GM23338 (cell line): ENCODE measurements around the gene IL15RA. TPM values are rescaled to one million over a fixed set of nuclear protein-coding genes. Genes with fewer than 3 reads are reported as not detected.

Experiments used
- ATAC-seq: fragments of 200-7000 bp; cut with Tn5 transposase; 3 replicates; pipeline ENCODE4 v1.9.1; 2020
- DNase-seq: peaks from one replicate; pipeline ENCODE4 v3.0.0-alpha.2; 2015; ENCODE audit warnings: low spot score
- H2AFZ ChIP-seq: fragments of 200-600 bp; sonication (generic); 2 replicates; pipeline ENCODE4 v1.8.0; 2016; ENCODE audit warnings: antibody characterized with exemption, mild to moderate bottlenecking, moderate library complexity
- H3F3A ChIP-seq: fragments of 200-600 bp; sonication (generic); replicated peaks from 2 replicates; pipeline ENCODE4 v1.8.0; 2017; ENCODE audit warnings: antibody characterized with exemption, mixed run types, low read depth
- H3K27ac ChIP-seq: fragments of 200-600 bp; sonication (generic); 2 replicates; pipeline ENCODE4 v1.6.1; 2016; ENCODE audit warnings: low read depth
- H3K27me3 ChIP-seq: fragments of 200-600 bp; sonication (generic); 2 replicates; pipeline ENCODE4 v1.8.0; 2016; ENCODE audit warnings: mild to moderate bottlenecking, mixed run types, moderate library complexity; ENCODE audit not compliant: insufficient read depth
- H3K36me3 ChIP-seq: fragments of 200-600 bp; sonication (generic); 2 replicates; pipeline ENCODE4 v1.8.0; 2016; ENCODE audit warnings: mild to moderate bottlenecking; ENCODE audit not compliant: insufficient read depth
- H3K4me1 ChIP-seq: fragments of 200-600 bp; sonication (generic); 2 replicates; pipeline ENCODE4 v1.8.0; 2016; ENCODE audit warnings: mild to moderate bottlenecking, moderate library complexity; ENCODE audit not compliant: insufficient read depth
- H3K4me2 ChIP-seq: fragments of 200-600 bp; sonication (generic); 2 replicates; pipeline ENCODE4 v1.7.1; 2017; ENCODE audit warnings: mixed run types
- H3K4me3 ChIP-seq: fragments of 200-600 bp; sonication (generic); 2 replicates; pipeline ENCODE4 v1.6.1; 2016; ENCODE audit warnings: mixed run types
- H3K79me2 ChIP-seq: fragments of 200-600 bp; sonication (generic); replicated peaks from 2 replicates; pipeline ENCODE4 v1.8.0; 2017; ENCODE audit warnings: mild to moderate bottlenecking; ENCODE audit not compliant: insufficient read depth
- H3K9me2 ChIP-seq: fragments of 200-600 bp; sonication (generic); 2 replicates; pipeline ENCODE4 v1.8.0; 2017; ENCODE audit not compliant: insufficient read depth
- H4K20me1 ChIP-seq: fragments of 200-600 bp; sonication (generic); replicated peaks from 2 replicates; pipeline ENCODE4 v1.8.0; 2017; ENCODE audit warnings: mild to moderate bottlenecking; ENCODE audit not compliant: insufficient read depth
- H3K27ac Mint-ChIP-seq: 2 replicates; pipeline ENCODE4 v1.8.0; 2020; ENCODE audit warnings: inconsistent platforms, mild to moderate bottlenecking, moderate library complexity, mixed read lengths
- H3K27me3 Mint-ChIP-seq: 3 replicates; pipeline ENCODE4 v1.8.0; 2022; ENCODE audit warnings: low read depth, mild to moderate bottlenecking, moderate library complexity, mixed read lengths, inconsistent platforms; ENCODE audit not compliant: insufficient read depth, poor library complexity
- H3K36me3 Mint-ChIP-seq: 3 replicates; pipeline ENCODE4 v1.8.0; 2021; ENCODE audit warnings: low read depth, mild to moderate bottlenecking, inconsistent platforms, moderate library complexity, mixed read lengths
- H3K4me1 Mint-ChIP-seq: 3 replicates; pipeline ENCODE4 v1.8.0; 2020; ENCODE audit warnings: mild to moderate bottlenecking, inconsistent platforms, mixed read lengths
- H3K4me3 Mint-ChIP-seq: 3 replicates; pipeline ENCODE4 v1.8.0; 2021; ENCODE audit warnings: moderate library complexity, mild to moderate bottlenecking, inconsistent platforms, mixed read lengths
- H3K9me3 Mint-ChIP-seq: 3 replicates; pipeline ENCODE4 v1.8.0; 2020; ENCODE audit warnings: moderate library complexity, mild to moderate bottlenecking, inconsistent platforms, mixed read lengths
- CREB1 ChIP-seq: fragments of 250-450 bp; sonication (Bioruptor Pico); IDR thresholded peaks from 2 replicates; pipeline ENCODE4 v1.5.0; 2020; ENCODE audit warnings: low read depth, mild to moderate bottlenecking, moderate library complexity
- CTCF ChIP-seq, 2 experiments: fragments of 200-600 bp in 1 of 2; sonication (generic) in 1 of 2; conservative IDR thresholded peaks; 2 replicates each; pipeline versions ENCODE4 v1.5.1 to v1.6.1; 2016 to 2017; ENCODE audit warnings: antibody characterized with exemption in 2 of 2, low read depth in 2 of 2, mild to moderate bottlenecking in 2 of 2, moderate library complexity in 1 of 2
- ETS1 ChIP-seq: IDR thresholded peaks from 2 replicates; pipeline ENCODE4 v1.6.1; 2016; ENCODE audit warnings: antibody characterized with exemption
- EZH2 ChIP-seq: fragments of 200-600 bp; sonication (generic); IDR thresholded peaks from one replicate; pipeline ENCODE4 v1.8.0; 2017; ENCODE audit warnings: antibody characterized with exemption, mild to moderate bottlenecking, low read depth; ENCODE audit not compliant: unreplicated experiment
- EZH2phosphoT487 ChIP-seq: fragments of 200-600 bp; sonication (generic); IDR thresholded peaks from one replicate; pipeline ENCODE4 v1.8.1; 2018; ENCODE audit warnings: antibody characterized with exemption; ENCODE audit not compliant: unreplicated experiment
- JUNB ChIP-seq: IDR thresholded peaks from one replicate; pipeline ENCODE4 v1.6.1; 2016; ENCODE audit warnings: antibody characterized with exemption; ENCODE audit not compliant: unreplicated experiment
- NANOG ChIP-seq: IDR thresholded peaks from 2 replicates; pipeline ENCODE4 v1.6.1; 2016; ENCODE audit warnings: antibody characterized with exemption, borderline replicate concordance
- POLR2AphosphoS5 ChIP-seq: IDR thresholded peaks from 2 replicates; pipeline ENCODE4 v1.6.1; 2016; ENCODE audit warnings: antibody characterized with exemption, low read depth
- REST ChIP-seq: IDR thresholded peaks from one replicate; pipeline ENCODE4 v1.6.1; 2018; ENCODE audit warnings: antibody characterized with exemption; ENCODE audit not compliant: unreplicated experiment
- STAT1 ChIP-seq: IDR thresholded peaks from one replicate; pipeline ENCODE4 v1.6.1; 2016; ENCODE audit warnings: antibody characterized with exemption; ENCODE audit not compliant: unreplicated experiment
- ZNF114 ChIP-seq: fragments of 250-450 bp; sonication (Bioruptor Pico); IDR thresholded peaks from 2 replicates; pipeline ENCODE4 v1.5.0; 2020; ENCODE audit warnings: mild to moderate bottlenecking, moderate library complexity
- ZNF331 ChIP-seq: fragments of 250-450 bp; sonication (Bioruptor Pico); IDR thresholded peaks from 2 replicates; pipeline ENCODE4 v1.5.0; 2020; ENCODE audit warnings: low read depth, mild to moderate bottlenecking, moderate library complexity
- ZNF462 ChIP-seq: fragments of 250-450 bp; sonication (Bioruptor Pico); IDR thresholded peaks from 2 replicates; pipeline ENCODE4 v1.5.0; 2020; ENCODE audit warnings: mild to moderate bottlenecking, moderate library complexity
- polyA plus RNA-seq: library from polyadenylated mRNA; unstranded; fragments of >200 nt; fragmentation: Nextera tagmentation; extraction: Ambion mirVana; gene quantifications from 2 replicates; pipeline ENCODE4 v1.2.1, GENCODE V29; 2016
- total RNA-seq: library from RNA; depleted of rRNA; stranded (reverse); fragments of >200 nt; shearing (Covaris generic); gene quantifications from 2 replicates; pipeline ENCODE4 v1.2.3, GENCODE V29; 2014

The IL15RA gene
- total and polyA plus RNA-seq, 2 experiments from 2014 or later: 1.6 to 2.2 TPM

- Mint-ChIP-seq H3K4me1 (peaks cover 5% of the 10 kb centered on the region), H3K27ac (peak overlapping the region; percentile 59; the same call in 1 of the 2 replicates), H3K36me3 (no peaks in the 10 kb centered on the region), H3K27me3 (peaks cover 8% of the 10 kb centered on the region), H3K9me3 (no peaks in the 10 kb centered on the region), H3K4me3 (no peak overlapping the region)
- no peaks in the 10 kb centered on the region for H3K36me3 ChIP-seq
- TF ChIP-seq CREB1 (CRISPR knock-in tag) (no peak), ZNF331 (CRISPR knock-in tag) (no peak), STAT1 (no peak), CTCF (conservative IDR thresholded peaks at IDR 0.05; ENCODE audit: low read depth in 2 of 2) (no peak), JUNB (no peak), ZNF462 (no peak), ETS1 (no peak), ZNF114 (CRISPR knock-in tag) (no peak), NANOG (no peak), POLR2AphosphoS5 (no peak), REST (no peak), EZH2phosphoT487 (no peak), EZH2 (no peak)
- no peaks in the 10 kb centered on the region for H3K4me1 ChIP-seq
- no peaks in the 10 kb centered on the region for H3K9me2 ChIP-seq
- H3F3A ChIP-seq: no peaks in the 10 kb centered on the region
- no peaks in the 10 kb centered on the region for H3K27me3 ChIP-seq
- no peak overlapping the region for H3K4me2 ChIP-seq
- no peaks in the 10 kb centered on the region for H4K20me1 ChIP-seq
- H3K4me3 ChIP-seq: no peak overlapping the region
- no peak; the same call in 2 of the 3 replicates for ATAC-seq
- no peak for DNase-seq
- H3K27ac ChIP-seq: no peak overlapping the region
- no peak overlapping the region for H2AFZ ChIP-seq
- H3K79me2 ChIP-seq: no peaks in the 10 kb centered on the region
Measured at GRCh38 chr10:5961405-5962100, 15.8 kb downstream of the IL15RA start.
